GM12878 (cell line): Measurements from ENCODE around the gene HCFC2.

Source experiments
- CBFB ChIP-seq: IDR thresholded peaks from 2 replicates; pipeline ENCODE4 v1.6.1; 2016; ENCODE audit warnings: antibody characterized with exemption, low read depth
- CTCF ChIP-seq, 3 experiments: IDR thresholded peaks in 2 of 3; conservative IDR thresholded peaks in 1 of 3; 2 replicates each; pipeline ENCODE4 v1.5.1; 2011; ENCODE audit warnings: low read depth in 3 of 3, low read length in 3 of 3, mild to moderate bottlenecking in 3 of 3, control low read depth in 2 of 3, moderate library complexity in 2 of 3, inconsistent platforms in 1 of 3, mixed read lengths in 1 of 3; ENCODE audit not compliant: control insufficient read depth in 2 of 3, insufficient read depth in 1 of 3; ENCODE audit errors: extremely low read depth in 1 of 3
- POLR2A ChIP-seq: IDR thresholded peaks from 2 replicates; pipeline ENCODE4 v1.6.1; 2011; ENCODE audit warnings: low read depth, mild to moderate bottlenecking, low read length
- SP1 ChIP-seq: IDR thresholded peaks from one replicate; pipeline ENCODE4 v1.6.1; 2011; ENCODE audit warnings: low read depth, low read length
- TCF7 ChIP-seq: IDR thresholded peaks from 2 replicates; pipeline ENCODE4 v1.6.1; 2014; ENCODE audit warnings: antibody characterized with exemption, borderline replicate concordance
- TF ChIP-seq, protein P1 (sequence below): IDR thresholded peaks from 2 replicates; pipeline ENCODE4 v1.6.1; 2012; ENCODE audit warnings: low read depth, low read length, improper control_type of control experiment

GRCh38 chr12:104109446-104110271 lies 45.3 kb downstream of the HCFC2 start:
- TF ChIP-seq CTCF (IDR thresholded peaks at IDR 0.05 in 2 of 3, conservative IDR thresholded peaks at IDR 0.05 in 1 of 3; ENCODE audit: control insufficient read depth in 2 of 3, extremely low read depth in 1 of 3, insufficient read depth in 1 of 3, low read depth in 3 of 3, low read length in 3 of 3) (no peak), CBFB (no peak), SP1 (no peak), TCF7 (no peak), POLR2A (no peak)
- TF ChIP-seq, protein P1, sequence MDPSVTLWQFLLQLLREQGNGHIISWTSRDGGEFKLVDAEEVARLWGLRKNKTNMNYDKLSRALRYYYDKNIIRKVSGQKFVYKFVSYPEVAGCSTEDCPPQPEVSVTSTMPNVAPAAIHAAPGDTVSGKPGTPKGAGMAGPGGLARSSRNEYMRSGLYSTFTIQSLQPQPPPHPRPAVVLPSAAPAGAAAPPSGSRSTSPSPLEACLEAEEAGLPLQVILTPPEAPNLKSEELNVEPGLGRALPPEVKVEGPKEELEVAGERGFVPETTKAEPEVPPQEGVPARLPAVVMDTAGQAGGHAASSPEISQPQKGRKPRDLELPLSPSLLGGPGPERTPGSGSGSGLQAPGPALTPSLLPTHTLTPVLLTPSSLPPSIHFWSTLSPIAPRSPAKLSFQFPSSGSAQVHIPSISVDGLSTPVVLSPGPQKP: no peak
